Measurements from ENCODE around the gene SLIT1.

Gene SLIT1

GRCh38 chr10:97139651-97140048, 46.1 kb downstream of the SLIT1 start:
- no peak for DNase-seq (ENCODE audit: low spot score)

- no peak for DNase-seq (ENCODE audit: low spot score)
These were observed 46.9 kb downstream of the SLIT1 start for GRCh38 chr10:97138846-97139245.

DNA sequence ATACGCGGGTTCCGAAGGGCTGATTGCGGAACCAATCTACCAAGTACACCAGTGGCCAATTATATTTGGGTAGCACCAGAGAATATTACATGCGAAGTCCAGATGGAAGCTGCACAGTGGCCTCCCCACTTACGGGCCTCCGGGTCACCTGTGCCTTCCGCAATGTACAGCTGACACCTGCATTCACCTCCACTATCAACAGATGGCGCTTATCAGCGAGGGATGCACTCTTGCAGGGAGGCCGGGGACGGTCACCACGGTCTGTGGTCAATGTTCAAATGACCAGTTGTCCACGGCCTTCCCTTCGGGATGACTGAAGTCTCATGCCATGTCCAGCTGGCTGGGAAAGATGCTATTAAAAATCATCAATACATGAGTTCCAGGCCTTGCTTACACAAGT, 47.6 kb downstream of the SLIT1 start:
- no peak for DNase-seq (ENCODE audit: low spot score)

DNA sequence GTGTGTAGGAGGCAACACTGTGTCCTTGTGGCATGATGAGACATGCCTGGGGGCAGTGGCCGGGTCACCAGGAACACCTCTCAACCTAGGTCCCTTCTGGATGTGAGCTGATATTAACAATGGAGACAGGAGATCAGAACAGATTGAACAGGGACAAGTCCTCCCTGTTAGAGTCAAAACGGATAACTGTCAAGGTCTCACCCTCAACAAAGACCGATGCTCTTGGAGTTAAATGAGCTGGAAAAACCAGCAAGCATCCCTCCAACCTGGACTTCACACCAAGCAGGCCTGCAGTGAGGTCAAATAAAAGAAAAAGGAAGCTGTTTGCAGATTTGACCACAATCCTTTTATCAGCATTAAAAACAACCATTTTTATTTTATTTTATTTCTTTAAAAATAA, 49.0 kb downstream of the SLIT1 start:
- no peak for DNase-seq (ENCODE audit: low spot score)

GRCh38 chr10:97135464-97135863, 50.3 kb downstream of the SLIT1 start:
- DNase-seq (ENCODE audit: low spot score), result no peak

GRCh38 chr10:97134983-97135382, 50.8 kb downstream of the SLIT1 start:
- DNase-seq (ENCODE audit: low spot score), result no peak

DNA sequence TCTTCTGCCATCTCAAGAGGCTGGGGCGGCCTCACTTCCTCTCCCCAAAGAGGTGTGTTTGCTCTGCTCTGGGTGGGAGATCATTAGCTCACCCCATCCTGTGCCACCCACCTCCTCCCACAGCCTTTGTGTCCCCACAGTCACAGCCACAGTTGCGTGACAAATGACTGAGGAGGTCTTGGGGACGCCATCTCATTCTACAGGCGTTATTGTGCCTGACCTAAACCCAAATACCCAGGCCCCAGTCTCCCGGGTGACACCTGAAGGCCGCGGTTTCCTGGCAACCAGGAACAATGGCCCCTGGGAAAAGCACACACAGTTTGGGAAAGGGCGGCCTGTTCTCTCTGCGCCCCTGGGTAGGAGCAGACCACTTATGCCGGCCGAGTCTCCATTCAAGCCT, 51.6 kb downstream of the SLIT1 start:
- DNase-seq (ENCODE audit: low spot score), result no peak

- DNase-seq (ENCODE audit: low spot score), result no peak
These were observed 53.5 kb downstream of the SLIT1 start for GRCh38 chr10:97132273-97132672.

DNA sequence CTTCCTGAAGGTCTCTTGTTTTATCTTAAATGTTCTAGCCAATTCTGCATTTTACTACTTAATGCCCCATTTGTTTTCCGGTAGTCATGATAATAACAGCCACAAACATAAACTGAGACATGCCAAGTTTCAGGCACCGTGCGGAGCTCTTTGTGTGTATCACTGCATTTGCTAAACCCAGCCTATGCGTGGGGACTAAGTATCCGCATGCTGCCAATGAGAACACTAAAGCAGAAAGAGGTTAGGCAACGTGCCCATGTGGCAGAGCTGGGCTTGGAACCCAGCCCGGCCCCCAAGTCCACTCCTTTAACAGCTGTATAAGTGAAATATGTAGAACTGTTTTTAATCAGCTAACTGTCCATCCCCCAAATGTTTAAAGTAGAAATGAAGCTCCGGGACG, 54.1 kb downstream of the SLIT1 start:
- DNase-seq (ENCODE audit: low spot score), result no peak

GRCh38 chr10:97131181-97131628, 54.6 kb downstream of the SLIT1 start:
- DNase-seq (ENCODE audit: low spot score), result no peak

DNA sequence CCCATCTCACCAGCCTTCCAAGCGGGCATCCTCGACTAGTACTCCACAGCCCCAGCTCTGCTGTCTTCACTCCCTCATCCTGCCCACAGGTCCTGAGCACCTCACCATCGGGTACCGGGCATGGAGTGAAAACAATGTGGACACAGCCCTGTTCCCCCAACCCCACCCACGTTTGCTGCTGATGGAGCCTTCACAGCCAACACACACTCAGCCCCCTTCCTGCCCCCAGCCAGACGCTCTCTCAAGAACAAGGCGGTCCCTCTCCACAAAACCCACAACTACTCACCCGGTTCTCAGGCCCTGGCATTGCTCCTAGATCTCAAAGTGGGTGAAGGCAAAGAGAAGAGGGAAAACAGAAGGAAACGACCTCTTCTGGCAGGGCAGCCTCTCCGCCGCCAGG, 56.1 kb downstream of the SLIT1 start:
- no peak for DNase-seq (ENCODE audit: low spot score)

- DNase-seq (ENCODE audit: low spot score), result peak; percentile 25
These were observed 57.1 kb downstream of the SLIT1 start for GRCh38 chr10:97128516-97129154.

- DNase-seq (ENCODE audit: low spot score), result peak; percentile 23
These were observed 57.7 kb downstream of the SLIT1 start for GRCh38 chr10:97128039-97128492.

GRCh38 chr10:97127509-97127908, 58.2 kb downstream of the SLIT1 start:
- no peak for DNase-seq (ENCODE audit: low spot score)

DNA sequence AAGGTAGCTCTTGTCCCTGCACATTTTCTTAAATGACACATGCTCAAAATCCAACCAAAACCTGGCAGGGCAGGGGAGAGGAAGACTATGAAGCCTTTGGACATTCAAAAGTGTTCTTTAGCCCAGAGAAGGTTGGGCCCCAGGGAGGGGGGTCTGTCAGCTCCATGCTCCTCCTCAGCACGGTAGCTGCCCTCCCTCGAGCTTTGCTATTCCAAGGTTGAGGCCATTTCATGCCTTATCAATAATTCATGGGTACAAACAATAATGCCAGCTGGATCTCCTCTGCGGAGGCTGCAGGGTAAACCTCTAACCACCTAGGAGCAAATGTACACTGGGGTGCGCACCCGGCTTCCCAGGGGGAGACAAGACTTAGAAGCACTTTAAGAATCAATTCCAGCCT, 61.5 kb downstream of the SLIT1 start:
- DNase-seq (ENCODE audit: low spot score), result no peak

- DNase-seq (ENCODE audit: low spot score), result no peak
These were observed 62.0 kb downstream of the SLIT1 start for GRCh38 chr10:97123765-97124164.

GRCh38 chr10:97121041-97121440, 64.7 kb downstream of the SLIT1 start:
- no peak for DNase-seq (ENCODE audit: low spot score)

DNA sequence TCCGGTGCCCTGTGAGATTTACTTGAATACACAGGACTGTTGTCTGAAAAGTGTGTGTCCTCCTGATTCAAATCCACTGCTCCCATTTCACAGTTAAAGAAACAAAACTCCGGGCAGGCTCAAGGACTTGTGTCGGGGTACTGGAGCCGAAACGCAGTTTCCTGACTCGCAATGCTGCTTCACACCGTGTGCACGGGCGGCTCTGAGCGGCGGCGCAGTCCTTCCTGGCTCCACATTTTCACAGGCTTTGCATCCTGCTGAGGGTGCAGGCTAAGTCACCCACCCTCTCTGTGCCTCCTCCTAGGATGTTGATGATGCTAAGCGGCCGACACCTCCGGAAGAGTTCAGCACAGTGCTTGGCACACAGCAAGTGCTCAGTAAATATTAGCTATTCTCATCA, 65.4 kb downstream of the SLIT1 start:
- no peak for DNase-seq (ENCODE audit: low spot score)

DNA sequence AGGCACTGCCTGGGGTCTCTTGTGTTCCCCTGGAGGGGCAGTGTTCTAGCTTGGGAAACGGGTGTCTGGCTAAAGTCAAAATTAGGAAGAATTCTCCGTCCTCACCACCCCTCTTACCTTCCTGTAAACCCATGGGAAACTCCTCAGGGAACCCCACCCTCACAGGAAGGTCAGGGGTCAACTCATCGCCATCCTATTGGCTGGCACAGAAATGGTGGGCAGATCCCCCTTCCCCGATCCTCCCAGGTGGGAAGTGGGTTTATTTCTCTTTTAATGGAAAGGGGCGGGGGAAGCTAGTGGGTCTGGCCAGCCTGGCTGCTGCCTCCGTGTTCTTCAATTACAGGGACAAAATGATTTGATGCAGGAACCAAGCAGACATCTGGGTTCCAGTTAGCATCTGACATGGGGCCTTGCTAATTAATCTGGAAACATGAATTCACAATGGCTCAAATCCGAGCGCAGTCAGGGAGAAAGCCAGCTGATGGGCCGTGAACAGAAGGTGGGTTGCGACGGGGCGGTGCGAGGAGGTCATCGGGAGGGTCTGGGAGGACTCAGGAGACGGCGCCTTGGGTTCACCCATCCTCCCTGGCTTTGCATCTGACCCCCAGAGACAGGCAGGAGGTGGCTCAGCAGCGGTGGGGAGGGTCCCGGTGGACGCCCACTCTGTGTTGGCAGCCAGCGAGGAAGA, 66.6 kb downstream of the SLIT1 start:
- no peak for DNase-seq (ENCODE audit: low spot score)

DNA sequence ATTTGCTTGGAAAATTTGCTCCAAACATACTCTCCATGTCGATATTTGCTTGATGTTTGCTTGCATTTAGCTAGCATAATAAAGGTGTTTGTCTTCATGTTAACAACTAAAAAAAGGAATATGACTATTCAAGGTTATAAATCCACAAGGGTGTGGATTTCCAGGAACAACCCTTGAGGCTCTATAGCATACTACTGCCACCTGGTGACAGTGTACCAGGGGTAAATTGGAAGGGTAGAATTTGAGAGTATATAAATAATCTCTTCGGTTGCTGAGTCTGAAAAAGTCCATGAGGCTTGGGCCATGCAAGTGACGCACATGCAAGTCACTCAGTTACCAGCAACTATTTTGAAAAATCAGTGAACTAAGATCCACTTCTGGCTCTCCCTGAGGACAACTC, 68.4 kb downstream of the SLIT1 start:
- DNase-seq (ENCODE audit: low spot score), result no peak

DNA sequence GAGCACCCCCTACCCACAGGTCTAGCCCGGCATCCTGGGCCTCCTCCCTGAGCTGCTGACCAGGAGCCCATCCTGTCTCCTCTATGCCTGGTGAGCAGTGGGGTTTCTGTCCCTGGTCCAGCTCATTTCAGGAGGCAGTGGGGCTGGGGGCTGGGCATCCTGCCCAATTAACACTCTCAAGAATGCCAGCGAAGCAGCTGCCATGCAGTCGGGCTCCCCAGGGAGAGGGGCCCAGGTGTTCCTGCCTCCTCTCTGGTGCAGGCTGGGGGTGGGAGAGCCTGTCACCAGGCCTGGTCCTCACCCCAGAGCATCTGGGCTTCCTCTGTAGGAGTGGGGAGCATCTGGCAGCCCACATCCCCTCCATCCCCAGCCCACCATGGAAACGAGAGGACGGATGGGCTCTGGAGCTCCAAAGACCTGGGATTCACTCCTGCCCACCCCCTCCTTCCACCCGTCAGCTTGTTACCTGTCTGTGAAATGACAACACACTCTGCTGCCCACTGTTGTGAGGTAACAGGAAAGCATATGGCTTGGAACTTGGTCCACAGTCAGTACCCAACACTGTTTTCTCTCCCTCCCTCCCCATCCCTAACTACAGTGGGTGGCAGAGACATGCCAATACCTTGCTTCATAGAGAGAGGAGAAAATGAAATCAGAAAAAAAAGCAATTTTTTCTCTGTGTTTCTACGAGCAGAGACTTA, 69.1 kb downstream of the SLIT1 start:
- DNase-seq (ENCODE audit: low spot score), result no peak

GRCh38 chr10:97115846-97116245, 69.9 kb downstream of the SLIT1 start:
- no peak for DNase-seq (ENCODE audit: low spot score)

DNA sequence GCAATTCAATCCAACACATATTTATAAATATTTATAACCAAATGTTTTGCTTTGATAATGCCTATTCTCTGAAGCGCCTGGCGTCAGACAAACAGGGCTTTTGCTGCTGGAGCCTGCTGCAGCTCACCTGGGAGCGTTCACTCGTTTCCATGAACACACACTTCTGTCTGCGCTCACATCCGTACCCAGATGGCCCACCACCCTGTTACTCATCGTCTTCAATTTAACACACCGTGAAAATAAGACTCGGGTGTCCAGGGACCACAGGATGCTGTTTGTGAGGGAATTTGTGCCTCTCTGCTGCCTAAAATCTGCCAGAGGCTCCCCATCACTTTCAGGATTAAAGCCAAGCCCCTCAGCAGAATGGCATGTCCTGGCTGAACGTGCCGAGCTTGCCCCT, 74.1 kb downstream of the SLIT1 start:
- DNase-seq (ENCODE audit: low spot score), result no peak
